GM19099 (cell line): Measurements from ENCODE around the gene MAP3K10.

Experiments
- POLR2A ChIP-seq: IDR thresholded peaks from 3 replicates; pipeline ENCODE4 v1.6.1; 2011; ENCODE audit warnings: low read depth; ENCODE audit not compliant: insufficient read length; ENCODE audit errors: extremely low read depth

MAP3K10 gene

GRCh38 chr19:40225440-40226305 lies 34.4 kb downstream of the MAP3K10 start:
- no peak for TF ChIP-seq POLR2A

GRCh38 chr19:40228346-40228745 lies 37.1 kb downstream of the MAP3K10 start:
- TF ChIP-seq POLR2A: no peak

DNA sequence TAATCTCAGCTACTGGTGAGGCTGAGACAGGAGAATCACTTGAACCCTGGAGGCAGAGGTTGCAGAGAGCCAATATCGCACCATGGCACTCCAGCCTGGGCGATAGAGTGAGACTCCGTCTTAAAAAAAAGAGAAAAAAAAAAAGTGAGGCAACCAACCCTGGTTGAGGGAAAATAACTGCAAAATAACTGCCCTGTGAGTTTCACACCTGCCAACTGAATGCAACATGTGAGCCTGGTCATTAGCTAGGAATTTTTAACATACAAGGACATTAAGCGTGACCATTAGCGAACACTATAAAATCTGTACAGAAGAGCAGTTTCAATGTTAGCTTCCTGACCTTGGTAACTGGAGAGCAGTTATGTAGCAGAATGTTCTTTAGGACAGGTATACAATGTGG lies 37.6 kb downstream of the MAP3K10 start:
- no peak for TF ChIP-seq POLR2A

GRCh38 chr19:40229484-40229883 lies 38.3 kb downstream of the MAP3K10 start:
- TF ChIP-seq POLR2A: no peak

GRCh38 chr19:40229926-40230417 lies 38.7 kb downstream of the MAP3K10 start:
- TF ChIP-seq POLR2A: no peak

DNA sequence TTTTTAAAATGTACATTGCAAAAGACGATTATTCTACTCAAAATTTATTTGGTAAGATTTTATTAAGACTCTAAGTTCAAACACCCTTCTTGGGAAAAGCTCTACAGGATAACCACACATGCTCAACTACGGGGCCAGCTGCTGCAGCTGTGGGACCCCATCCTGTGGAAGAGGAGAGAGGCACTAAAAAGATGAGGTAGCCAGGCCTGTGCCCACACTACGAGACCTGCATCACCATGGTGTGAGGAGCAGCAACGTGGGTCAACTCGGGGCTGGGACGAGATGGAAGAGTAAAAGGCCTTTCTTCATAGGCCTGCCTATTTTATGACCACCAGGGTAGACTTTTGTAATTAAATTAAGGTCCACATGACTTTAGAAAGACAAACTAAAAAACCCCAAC lies 39.8 kb downstream of the MAP3K10 start:
- no peak for TF ChIP-seq POLR2A

DNA sequence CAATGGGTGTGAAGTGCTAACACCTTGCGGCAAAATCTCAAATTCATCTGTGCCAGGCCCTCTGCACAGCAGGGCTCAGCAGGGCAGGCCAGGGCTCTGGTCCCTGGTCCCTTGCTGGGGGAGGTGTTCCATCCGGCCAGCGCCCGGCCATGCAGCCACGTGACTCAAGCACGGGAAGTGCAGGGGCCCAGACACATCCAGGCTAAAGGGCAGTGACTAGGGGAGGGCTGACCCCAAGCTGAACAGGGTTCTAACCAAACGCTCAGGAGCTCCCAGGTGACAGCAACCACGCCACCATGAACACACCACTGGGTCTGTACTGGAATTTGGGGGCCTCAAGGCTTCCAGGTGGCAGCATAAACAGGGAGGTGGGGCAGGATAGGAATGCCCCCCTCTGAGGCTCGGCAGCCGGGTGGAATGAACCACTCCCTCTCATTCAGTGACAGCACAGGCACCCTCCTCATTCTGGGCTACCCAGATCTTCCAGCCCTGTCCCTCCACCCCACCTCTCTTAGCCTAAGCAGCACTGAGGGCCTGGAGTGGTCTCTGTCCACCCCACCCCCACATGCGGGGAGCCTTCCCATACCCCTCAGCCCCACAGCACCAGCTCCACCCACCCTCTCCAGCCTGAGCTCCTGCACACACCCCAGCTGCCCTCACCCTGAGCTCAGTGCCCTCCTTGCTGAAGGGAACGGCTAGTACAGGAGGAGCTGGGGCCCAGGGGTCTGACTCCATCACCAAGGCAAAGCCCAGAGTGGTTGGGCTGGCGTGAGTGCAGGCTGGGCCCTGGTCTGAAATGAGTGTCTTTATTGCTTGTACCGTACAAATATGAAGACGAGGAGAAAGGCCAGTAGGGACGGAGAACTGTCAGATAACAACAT lies 40.6 kb downstream of the MAP3K10 start:
- TF ChIP-seq POLR2A: no peak

DNA sequence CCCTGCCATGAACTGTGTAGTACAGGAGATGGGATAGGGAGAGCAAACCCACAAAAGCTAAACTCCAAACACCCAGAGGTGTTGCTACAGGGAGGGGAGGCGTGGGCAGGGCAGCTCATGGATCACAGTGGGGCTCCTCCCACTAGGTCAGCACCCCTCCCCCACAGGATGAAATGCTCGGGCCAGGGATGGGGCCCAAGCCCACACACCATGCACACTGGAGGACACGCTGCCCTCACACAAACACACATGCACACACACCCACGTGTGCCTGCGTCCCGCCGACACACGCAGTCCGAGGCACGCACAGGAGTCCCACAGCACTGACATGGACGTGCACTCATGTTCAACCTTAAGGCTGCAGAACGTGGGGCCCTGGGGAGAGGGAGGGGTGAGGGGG lies 41.3 kb downstream of the MAP3K10 start:
- no peak for TF ChIP-seq POLR2A

GRCh38 chr19:40232949-40233810 lies 42.0 kb downstream of the MAP3K10 start:
- no peak for TF ChIP-seq POLR2A

- no peak for TF ChIP-seq POLR2A
These were observed 42.7 kb downstream of the MAP3K10 start for GRCh38 chr19:40233811-40234389.

DNA sequence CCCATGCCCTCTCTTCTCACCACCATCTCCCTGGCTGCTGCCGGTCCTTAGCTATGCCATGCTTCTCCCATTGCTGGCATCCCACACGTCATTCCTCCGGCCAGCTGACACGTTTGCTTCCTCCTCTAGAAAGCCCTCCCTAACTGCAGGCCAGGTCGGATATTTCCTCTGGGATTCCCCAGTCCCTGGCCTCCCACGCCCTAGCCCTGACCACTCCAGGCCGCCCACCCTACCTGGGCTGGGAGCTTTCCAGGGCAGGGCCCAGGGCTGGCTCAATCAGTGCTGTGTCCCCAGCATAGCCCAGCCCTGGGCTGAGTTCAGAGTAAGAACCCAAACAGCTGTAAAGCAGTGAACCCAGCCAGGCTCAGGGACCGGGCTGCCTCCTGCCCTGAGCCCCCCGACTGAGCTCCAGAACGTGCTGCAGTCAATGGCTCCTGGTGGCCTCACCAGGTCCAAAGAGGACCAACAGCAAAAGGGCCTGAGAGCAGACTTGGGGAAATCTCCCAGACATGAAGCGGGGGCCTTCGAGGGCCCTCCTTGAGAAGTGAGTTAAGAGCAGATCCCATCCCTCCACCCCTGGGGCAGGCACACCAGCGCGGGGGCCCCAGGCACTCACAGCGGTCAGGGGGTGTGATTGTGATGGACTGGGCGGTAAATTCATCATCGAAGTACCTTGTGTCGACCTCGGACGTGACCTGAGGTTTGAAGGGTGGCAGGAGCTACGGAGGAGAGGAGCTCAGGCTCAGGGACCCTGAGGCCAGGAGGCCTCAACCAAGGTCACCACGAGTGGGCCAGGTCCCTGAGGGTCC lies 43.4 kb downstream of the MAP3K10 start:
- no peak for TF ChIP-seq POLR2A

GRCh38 chr19:40235238-40236025 lies 44.2 kb downstream of the MAP3K10 start:
- no peak for TF ChIP-seq POLR2A

DNA sequence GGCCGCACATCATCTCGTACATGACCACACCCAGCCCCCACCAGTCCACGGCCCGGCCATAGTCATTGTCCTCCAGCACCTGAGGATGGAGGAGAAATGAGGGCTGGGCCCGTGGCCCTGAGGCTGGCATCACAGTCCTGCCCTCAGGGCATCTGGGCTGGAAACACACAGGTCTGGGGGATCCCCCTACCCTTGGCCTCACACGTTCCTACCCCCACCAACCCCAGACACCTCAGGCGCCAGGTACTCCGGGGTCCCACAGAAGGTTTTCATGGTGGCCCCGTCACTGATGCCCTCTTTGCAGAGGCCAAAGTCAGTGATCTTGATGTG lies 44.8 kb downstream of the MAP3K10 start:
- TF ChIP-seq POLR2A: no peak
